SK-N-SH (cell line): ENCODE measurements around the gene LRMDA. TPM values are rescaled to one million over a fixed set of nuclear protein-coding genes. Genes with fewer than 3 reads are reported as not detected.
A peak's percentile ranks its signal among the peaks of the same experiment; 100 is the strongest.

Source experiments
- CTCF ChIA-PET: fragments of 300-600, 350-600 bp; formaldehyde crosslinking; extraction: SDS; loops from one replicate; lab custom pipeline; 2021; lab: Yijun Ruan, JAX
- POLR2A ChIA-PET: fragments of 350-600 bp; sonication (Branson Sonifier 250); formaldehyde crosslinking; extraction: SDS; loops from one replicate; lab custom pipeline; 2020; ENCODE audit warnings: antibody characterized with exemption, inconsistent platforms; lab: Yijun Ruan, JAX
- DNase-seq: peaks from one replicate; pipeline ENCODE4 v3.0.0; 2012
- H2AFZ ChIP-seq: fragments of 200-600 bp; sonication (generic); 2 replicates; pipeline ENCODE4 v1.8.1; 2016; ENCODE audit warnings: antibody characterized with exemption, mild to moderate bottlenecking, low read depth
- H3F3A ChIP-seq: fragments of 200-600 bp; sonication (generic); replicated peaks from 2 replicates; pipeline ENCODE3; 2016; ENCODE audit warnings: antibody characterized with exemption, mild to moderate bottlenecking; ENCODE audit not compliant: insufficient read depth
- H3K27ac ChIP-seq, 2 experiments: fragments of 200-500 bp in 1 of 2; fragments of 200-600 bp in 1 of 2; sonication (Bioruptor generic) in 1 of 2; sonication (generic), shearing (Covaris generic) in 1 of 2; 2 replicates each; pipeline versions ENCODE4 v1.5.1 to v1.6.1; 2014 to 2016; ENCODE audit warnings: low read depth in 2 of 2, inconsistent platforms in 1 of 2, low read length in 1 of 2, mild to moderate bottlenecking in 1 of 2, mixed read lengths in 1 of 2
- H3K27me3 ChIP-seq: fragments of 200-600 bp; sonication (generic), shearing (Covaris generic); 2 replicates; pipeline ENCODE4 v1.6.1; 2016; ENCODE audit warnings: mixed run types; ENCODE audit not compliant: insufficient read depth
- H3K36me3 ChIP-seq, 2 experiments: fragments of 200-500 bp in 1 of 2; fragments of 200-600 bp in 1 of 2; sonication (Bioruptor generic) in 1 of 2; sonication (generic) in 1 of 2; replicated peaks in 1 of 2; 2 replicates each; pipeline versions ENCODE3 to v1.5.1; 2014 to 2016; ENCODE audit warnings: low read length in 1 of 2, mild to moderate bottlenecking in 1 of 2; ENCODE audit not compliant: insufficient read depth in 2 of 2, control insufficient read depth in 1 of 2
- H3K4me1 ChIP-seq, 2 experiments: fragments of 200-500 bp in 1 of 2; fragments of 200-600 bp in 1 of 2; sonication (Bioruptor generic) in 1 of 2; sonication (generic), shearing (Covaris generic) in 1 of 2; 2 replicates each; pipeline versions ENCODE4 v1.5.1 to v1.6.1; 2014 to 2016; ENCODE audit warnings: low read depth in 1 of 2, low read length in 1 of 2, mixed run types in 1 of 2; ENCODE audit not compliant: insufficient read depth in 2 of 2, control insufficient read depth in 1 of 2
- H3K4me2 ChIP-seq: fragments of 200-600 bp; sonication (generic), shearing (Covaris generic); 2 replicates; pipeline ENCODE4 v1.6.1; 2017; ENCODE audit warnings: mixed run types
- H3K4me3 ChIP-seq, 2 experiments: fragments of 200-500 bp in 1 of 2; fragments of 200-600 bp in 1 of 2; sonication (Bioruptor generic) in 1 of 2; sonication (generic), shearing (Covaris generic) in 1 of 2; 2 replicates each; pipeline versions ENCODE4 v1.5.1 to v1.8.1; 2014 to 2016; ENCODE audit warnings: low read depth in 2 of 2, inconsistent platforms in 1 of 2, low read length in 1 of 2, mild to moderate bottlenecking in 1 of 2, mixed read lengths in 1 of 2, moderate library complexity in 1 of 2
- H3K79me2 ChIP-seq: fragments of 200-600 bp; sonication (generic); 2 replicates; pipeline ENCODE4 v1.8.1; 2017; ENCODE audit warnings: mild to moderate bottlenecking; ENCODE audit not compliant: insufficient read depth
- H3K9ac ChIP-seq: fragments of 200-600 bp; sonication (generic); 2 replicates; pipeline ENCODE4 v1.6.1; 2017; ENCODE audit warnings: mixed run types
- H3K9me2 ChIP-seq: fragments of 200-600 bp; sonication (generic); 2 replicates; pipeline ENCODE4 v1.6.1; 2017; ENCODE audit warnings: mixed run types
- H3K9me3 ChIP-seq: fragments of 200-600 bp; sonication (generic); 2 replicates; pipeline ENCODE4 v1.6.1; 2017; ENCODE audit warnings: mixed run types, mild to moderate bottlenecking, moderate library complexity
- H4K20me1 ChIP-seq: fragments of 200-600 bp; sonication (generic); 2 replicates; pipeline ENCODE4 v1.6.1; 2017; ENCODE audit warnings: mild to moderate bottlenecking, mixed run types; ENCODE audit not compliant: insufficient read depth
- CTCF ChIP-seq: fragments of 200-600 bp; sonication (generic); IDR thresholded peaks from 2 replicates; pipeline ENCODE4 v1.6.1; 2017; ENCODE audit warnings: antibody characterized with exemption, mild to moderate bottlenecking, moderate library complexity
- EZH2phosphoT487 ChIP-seq: fragments of 200-600 bp; sonication (generic); IDR thresholded peaks from 2 replicates; pipeline ENCODE4 v1.6.1; 2017; ENCODE audit warnings: low read depth, mixed run types, mild to moderate bottlenecking, antibody characterized with exemption, moderate library complexity, borderline replicate concordance
- FOSL2 ChIP-seq: IDR thresholded peaks from 2 replicates; pipeline ENCODE4 v1.4.0; 2012; ENCODE audit warnings: low read depth, mild to moderate bottlenecking, moderate library complexity, borderline replicate concordance
- FOXJ3 ChIP-seq: sonication (generic); formaldehyde crosslinking; IDR thresholded peaks from 2 replicates; pipeline ENCODE4 v1.5.1; 2020; ENCODE audit warnings: mild to moderate bottlenecking, missing genetic modification reagents
- GABPA ChIP-seq: IDR thresholded peaks from 2 replicates; pipeline ENCODE4 v1.4.0; 2012; ENCODE audit warnings: low read depth, mild to moderate bottlenecking
- IRF3 ChIP-seq: fragments of 150-350 bp; IDR thresholded peaks from 2 replicates; pipeline ENCODE4 v1.6.1; 2016; ENCODE audit warnings: mild to moderate bottlenecking, low read depth, low read length
- MEF2A ChIP-seq: IDR thresholded peaks from 2 replicates; pipeline ENCODE4 v1.4.0; 2012; ENCODE audit warnings: low read depth, borderline replicate concordance
- MXI1 ChIP-seq: IDR thresholded peaks from 2 replicates; pipeline ENCODE4 v1.6.1; 2012; ENCODE audit warnings: mild to moderate bottlenecking, low read depth, low read length, improper control_type of control experiment
- PBX3 ChIP-seq: IDR thresholded peaks from 2 replicates; pipeline ENCODE4; 2012
- RCOR1 ChIP-seq: fragments of 150-350 bp; IDR thresholded peaks from 2 replicates; pipeline ENCODE4 v1.6.1; 2017; ENCODE audit warnings: antibody characterized with exemption, low read length
- RFX5 ChIP-seq: IDR thresholded peaks from 2 replicates; pipeline ENCODE4 v1.6.1; 2012; ENCODE audit warnings: mild to moderate bottlenecking, improper control_type of control experiment, low read length
- TCF12 ChIP-seq: IDR thresholded peaks from 2 replicates; pipeline ENCODE4 v1.4.0; 2012
- USF1 ChIP-seq: IDR thresholded peaks from 2 replicates; pipeline ENCODE4 v1.4.0; 2012; ENCODE audit warnings: low read depth, borderline replicate concordance
- USF2 ChIP-seq: fragments of 150-350 bp; IDR thresholded peaks from 2 replicates; pipeline ENCODE4 v1.6.1; 2017; ENCODE audit warnings: antibody characterized with exemption, low read length, low read depth, borderline replicate concordance
- YY1 ChIP-seq: IDR thresholded peaks from 2 replicates; pipeline ENCODE4 v1.4.0; 2012; ENCODE audit warnings: low read depth, mild to moderate bottlenecking
- WGBS: methylation state at CpG from one replicate; pipeline ENCODE4 v1.1.6; 2017; ENCODE audit warnings: low lambda C conversion rate; 5-methylcytosine and 5-hydroxymethylcytosine counted together
- polyA plus RNA-seq, 3 experiments: library from polyadenylated mRNA; depleted of rRNA; stranded (reverse); fragments of >200 nt; gene quantifications; 2 replicates each; pipeline ENCODE4 v1.2.3, GENCODE V29; 2012

LRMDA gene
- polyA plus RNA-seq, 1 of the 3 experiments (the other 2 are of a cell fraction), result 0.95 TPM

- ChIA-PET POLR2A (no interaction called here), CTCF (no interaction called here)
- Histone ChIP-seq H2AFZ (0 out of 2 replicates have a peak overlapping the region, but pooled peaks have one; percentile 80), H4K20me1 (no peaks in the 10 kb centered on the region), H3K9me2 (no peaks in the 10 kb centered on the region), H3K4me1 (peaks cover 7 to 15% of the 10 kb centered on the region in 2 experiments; a peak in 3 of 4 replicates), H3K27ac (peak overlapping the region in 1 of 2 experiments; percentile 44; a peak in 1 of 4 replicates), H3F3A (no peaks in the 10 kb centered on the region), H3K4me3 (no peak overlapping the region), H3K4me2 (no peak overlapping the region; the same call in 1 of the 2 replicates), H3K27me3 (no peaks in the 10 kb centered on the region), H3K79me2 (no peaks in the 10 kb centered on the region), H3K36me3 (no peaks in the 10 kb centered on the region), H3K9ac (no peak overlapping the region), H3K9me3 (no peaks in the 10 kb centered on the region)
- no peak for DNase-seq
- TF ChIP-seq RFX5 (no peak), FOSL2 (no peak), YY1 (no peak), USF1 (no peak), MXI1 (no peak), GABPA (no peak), USF2 (no peak), PBX3 (no peak), FOXJ3 (CRISPR knock-in tag) (no peak), MEF2A (no peak), RCOR1 (no peak), CTCF (no peak), IRF3 (no peak), TCF12 (no peak), EZH2phosphoT487 (no peak)
- WGBS, result 47% methylated on average over 6 of the region's 6 CpGs
These were observed 966.8 kb downstream of the LRMDA start for GRCh38 chr10:76398043-76398710.
